Mesodermal cell (in vitro differentiated cells): Measurements from ENCODE around the gene CIRBP.

Experiments
- H3K27ac ChIP-seq: 2 replicates; pipeline ENCODE4 v1.7.0; 2013; ENCODE audit warnings: mild to moderate bottlenecking, low read depth, low read length, moderate library complexity; ENCODE audit not compliant: severe bottlenecking
- H3K36me3 ChIP-seq: 2 replicates; pipeline ENCODE4 v1.7.1; 2013; ENCODE audit warnings: mild to moderate bottlenecking, low read length, moderate library complexity; ENCODE audit not compliant: control insufficient read depth, insufficient read depth
- H3K4me1 ChIP-seq: one replicate; pipeline ENCODE4 v1.7.1; 2013; ENCODE audit warnings: mild to moderate bottlenecking, low read length; ENCODE audit not compliant: insufficient read depth, control insufficient read depth, poor library complexity, severe bottlenecking
- H3K4me3 ChIP-seq: 2 replicates; pipeline ENCODE4 v1.7.0; 2013; ENCODE audit warnings: low read length, control low read depth, mild to moderate bottlenecking; ENCODE audit not compliant: insufficient read depth, poor library complexity, severe bottlenecking; ENCODE audit errors: extremely low read depth
- H3K9me3 ChIP-seq: 2 replicates; pipeline ENCODE4 v1.7.1; 2013; ENCODE audit warnings: mild to moderate bottlenecking, low read length, moderate library complexity; ENCODE audit not compliant: control insufficient read depth
- WGBS, 2 experiments: methylation state at CpG; one replicate each; pipeline ENCODE4 v1.1.5; 2013; ENCODE audit warnings: missing lambda C conversion rate in 2 of 2; ENCODE audit not compliant: insufficient coverage in 2 of 2; 5-methylcytosine and 5-hydroxymethylcytosine counted together

Gene CIRBP

GRCh38 chr19:1322198-1322981 is 53.3 kb downstream of the CIRBP start:
- no peaks in the 10 kb centered on the region for H3K4me1 ChIP-seq
- H3K9me3 ChIP-seq = no peaks in the 10 kb centered on the region
- WGBS, 2 experiments = 91 to 93% methylated on average over 13 to 16 of the region's 16 CpGs
- no peak overlapping the region for H3K27ac ChIP-seq
- H3K4me3 ChIP-seq = no peak overlapping the region
- no peaks in the 10 kb centered on the region for H3K36me3 ChIP-seq

GRCh38 chr19:1324249-1324805 is 55.2 kb downstream of the CIRBP start:
- no peaks in the 10 kb centered on the region for H3K36me3 ChIP-seq
- peak overlapping the region; percentile 52 for H3K27ac ChIP-seq
- WGBS, 2 experiments = 93 to 94% methylated on average over 10 of the region's 12 CpGs
- H3K9me3 ChIP-seq = no peaks in the 10 kb centered on the region
- peak overlapping the region; percentile 36 for H3K4me3 ChIP-seq
- H3K4me1 ChIP-seq = no peaks in the 10 kb centered on the region
